GM12874 (cell line): ENCODE measurements around the gene KHNYN.

ENCODE experiments used
- TF ChIP-seq, protein P1 (sequence below): IDR thresholded peaks from 2 replicates; pipeline ENCODE4 v1.5.1; 2011; ENCODE audit warnings: low read depth, mild to moderate bottlenecking, control low read depth, low read length, moderate library complexity; ENCODE audit not compliant: insufficient read depth

The KHNYN gene

DNA sequence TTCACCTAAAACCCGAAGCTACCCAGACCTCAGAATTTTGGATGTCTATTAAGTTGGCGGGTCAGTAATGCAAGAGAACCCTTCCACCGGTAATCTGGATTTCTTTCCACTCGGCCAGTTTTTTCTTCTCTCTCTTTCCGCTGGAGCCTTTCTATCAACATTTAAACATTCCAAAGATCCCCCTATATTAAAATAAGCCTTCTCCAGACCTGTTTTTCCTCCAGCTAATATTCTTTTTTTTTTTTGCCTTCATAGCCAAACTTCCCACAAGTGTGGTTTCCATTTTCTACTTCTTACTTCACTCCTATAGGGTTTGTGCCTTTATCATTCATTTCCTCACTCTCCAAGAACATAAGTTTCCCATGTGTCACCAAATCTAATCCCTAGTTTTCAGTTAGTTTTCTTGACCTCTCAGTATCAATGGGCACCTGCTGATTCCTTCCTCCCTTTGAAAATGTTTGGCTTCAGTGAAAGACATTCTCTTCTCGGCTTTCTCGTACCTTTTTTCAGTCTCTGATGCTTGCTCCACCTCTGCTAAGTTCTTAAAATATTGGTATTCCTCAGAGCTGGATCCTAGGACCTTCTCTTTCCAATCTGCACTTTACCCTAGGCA lies 13.4 kb downstream of the KHNYN start:
- TF ChIP-seq, protein P1, sequence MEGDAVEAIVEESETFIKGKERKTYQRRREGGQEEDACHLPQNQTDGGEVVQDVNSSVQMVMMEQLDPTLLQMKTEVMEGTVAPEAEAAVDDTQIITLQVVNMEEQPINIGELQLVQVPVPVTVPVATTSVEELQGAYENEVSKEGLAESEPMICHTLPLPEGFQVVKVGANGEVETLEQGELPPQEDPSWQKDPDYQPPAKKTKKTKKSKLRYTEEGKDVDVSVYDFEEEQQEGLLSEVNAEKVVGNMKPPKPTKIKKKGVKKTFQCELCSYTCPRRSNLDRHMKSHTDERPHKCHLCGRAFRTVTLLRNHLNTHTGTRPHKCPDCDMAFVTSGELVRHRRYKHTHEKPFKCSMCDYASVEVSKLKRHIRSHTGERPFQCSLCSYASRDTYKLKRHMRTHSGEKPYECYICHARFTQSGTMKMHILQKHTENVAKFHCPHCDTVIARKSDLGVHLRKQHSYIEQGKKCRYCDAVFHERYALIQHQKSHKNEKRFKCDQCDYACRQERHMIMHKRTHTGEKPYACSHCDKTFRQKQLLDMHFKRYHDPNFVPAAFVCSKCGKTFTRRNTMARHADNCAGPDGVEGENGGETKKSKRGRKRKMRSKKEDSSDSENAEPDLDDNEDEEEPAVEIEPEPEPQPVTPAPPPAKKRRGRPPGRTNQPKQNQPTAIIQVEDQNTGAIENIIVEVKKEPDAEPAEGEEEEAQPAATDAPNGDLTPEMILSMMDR, result no peak

DNA sequence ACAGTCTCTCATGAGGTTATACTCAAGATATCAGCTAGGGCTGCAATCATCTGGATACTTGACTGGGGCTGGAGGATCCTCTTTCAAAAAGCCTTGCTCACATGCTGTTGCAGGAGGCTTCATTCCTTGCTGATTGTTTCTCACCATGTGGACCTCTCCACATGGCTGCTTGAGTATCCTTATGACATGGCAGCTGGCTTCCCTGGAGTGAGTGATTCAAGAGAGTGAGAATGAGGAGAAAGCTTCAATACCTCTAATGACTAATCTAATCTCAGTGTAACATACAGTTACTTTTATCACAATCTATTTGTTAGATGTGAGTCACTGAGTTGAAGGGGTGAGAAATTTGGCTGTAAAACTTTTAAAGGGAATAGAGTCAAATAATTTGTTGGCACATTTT lies 27.2 kb downstream of the KHNYN start:
- TF ChIP-seq, protein P1, result no peak

DNA sequence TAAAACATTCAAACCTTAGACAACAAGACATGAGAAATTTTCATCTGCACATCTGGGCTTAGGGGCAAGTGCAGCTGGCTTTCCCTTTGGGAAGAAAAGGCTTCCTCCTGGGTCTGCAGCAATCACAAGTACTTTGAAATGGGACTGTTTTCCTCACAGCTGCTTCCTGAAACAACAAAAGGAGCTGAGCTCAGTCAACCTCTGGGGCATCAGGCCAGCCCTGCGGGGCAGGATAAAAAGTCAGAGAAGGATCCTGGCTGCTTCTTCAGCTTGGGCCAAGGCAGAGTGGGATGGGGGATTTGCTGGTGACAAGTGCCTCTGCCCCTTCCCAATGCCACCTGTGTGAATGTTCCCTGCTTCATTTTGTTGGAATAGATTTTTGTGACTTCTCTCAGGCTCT lies 29.0 kb downstream of the KHNYN start:
- TF ChIP-seq, protein P1, result no peak

DNA sequence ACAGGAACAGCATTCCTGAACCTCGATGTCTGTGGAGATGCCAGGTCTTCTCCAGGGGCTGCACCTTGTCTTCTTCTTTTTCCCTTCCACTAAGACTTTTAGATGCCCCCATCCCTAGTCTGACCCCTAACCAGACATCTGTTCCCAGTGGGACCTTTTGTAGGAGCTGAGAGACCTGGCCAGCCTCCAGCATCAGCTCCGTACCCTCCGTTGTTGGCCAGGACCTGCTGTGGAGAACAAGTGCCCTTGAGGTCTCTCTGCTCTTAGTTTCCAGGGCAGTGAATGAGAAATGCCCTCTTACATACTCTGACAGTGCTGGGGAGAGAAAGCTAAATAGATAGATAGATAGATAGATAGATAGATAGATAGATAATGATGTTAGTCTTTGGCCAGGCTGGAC lies 29.6 kb downstream of the KHNYN start:
- TF ChIP-seq, protein P1, result no peak

- TF ChIP-seq, protein P1, result no peak
Observed at GRCh38 chr14:24461336-24461735, 31.6 kb downstream of the KHNYN start.

GRCh38 chr14:24463017-24463883 lies 33.5 kb downstream of the KHNYN start:
- TF ChIP-seq, protein P1, result no peak

DNA sequence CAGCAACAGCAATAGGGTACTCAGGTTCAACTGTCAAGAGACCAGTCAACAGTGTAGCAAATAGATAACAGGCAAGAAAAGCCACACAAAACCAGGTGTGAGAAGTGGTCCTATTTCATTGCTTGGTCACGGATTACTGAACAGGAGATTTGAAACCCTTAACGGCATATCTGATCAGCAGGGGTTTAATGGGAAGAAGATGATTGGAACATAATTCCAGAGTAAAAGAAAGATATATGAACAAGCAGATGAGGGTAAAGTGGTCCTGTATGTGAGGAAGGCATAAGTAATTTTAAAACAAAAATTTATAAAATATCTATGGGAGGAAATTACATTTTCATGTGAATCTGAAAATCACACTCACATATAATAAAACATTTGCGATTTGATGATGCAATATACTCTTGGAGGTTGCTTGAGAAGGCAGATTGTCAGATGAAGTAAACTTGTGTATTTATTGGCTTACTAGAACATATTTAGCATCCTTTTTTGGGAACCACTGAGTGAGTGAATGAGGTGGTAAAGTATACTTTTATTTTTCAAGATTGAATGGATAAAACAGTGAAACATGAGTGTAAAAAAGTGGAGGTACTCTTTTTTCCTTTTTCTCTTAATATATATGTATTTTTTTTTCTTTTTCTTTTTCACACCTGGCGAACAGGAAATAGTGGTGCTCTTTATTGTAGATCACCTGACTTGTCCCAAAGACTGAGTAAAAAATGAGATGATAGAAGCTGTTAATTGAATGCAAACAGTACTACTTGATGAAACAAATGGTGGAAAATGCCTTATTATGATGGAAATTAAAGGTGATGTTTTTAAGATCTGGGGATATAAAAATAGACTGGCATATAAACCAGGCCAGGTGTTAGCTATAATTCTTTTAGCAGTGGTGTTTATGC lies 34.4 kb downstream of the KHNYN start:
- TF ChIP-seq, protein P1, result no peak
